ENCODE data around the gene ZCCHC14. TPM values are rescaled to one million over a fixed set of nuclear protein-coding genes. Genes with fewer than 3 reads are reported as not detected.
"Not testable (repeated sequence)": the region's sequence is repeated elsewhere in the genome, so short reads cannot be mapped to it uniquely, and the experiment has no call there.

Gene ZCCHC14
- total and polyA plus RNA-seq, 2 of the 13 experiments (the other 11 are each of a cell fraction or from before 2014, with no cell fraction given) = 12.4 to 12.5 TPM

DNA sequence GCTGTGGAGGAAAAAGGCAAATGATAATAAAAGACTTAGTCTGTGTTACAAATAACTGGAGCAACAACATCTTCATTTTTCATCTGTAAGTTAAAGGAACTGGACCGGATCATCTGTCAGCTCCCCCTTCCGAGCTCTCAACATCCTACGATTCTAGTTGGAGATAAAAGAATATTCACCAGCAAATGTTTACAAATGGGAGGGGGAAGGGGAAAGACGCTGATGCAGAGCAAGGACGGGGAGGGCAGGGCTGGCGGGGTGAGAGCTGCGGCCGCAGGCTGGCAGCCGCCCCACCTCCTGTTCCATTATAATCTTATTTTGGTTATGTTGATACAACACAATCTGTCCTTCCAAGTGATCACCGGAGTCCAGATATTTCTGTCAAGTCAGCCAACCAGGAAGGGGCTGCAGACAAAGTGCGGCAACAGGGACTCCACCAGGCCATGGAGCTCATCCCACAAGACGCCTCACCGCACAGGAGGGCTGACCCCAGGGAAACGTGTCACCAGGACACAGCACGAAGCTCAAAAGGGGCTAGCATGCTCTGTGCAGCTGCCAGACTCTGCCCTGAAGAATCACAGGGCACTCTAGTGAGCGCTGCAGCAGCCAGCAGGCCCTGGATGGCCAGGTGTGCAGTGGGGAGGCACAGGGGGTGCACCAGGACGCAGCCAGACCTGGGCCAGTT, 128.9 kb downstream of the ZCCHC14 start (continued):
- TF ChIP-seq RFXANK (CRISPR knock-in tag; IDR thresholded peaks at IDR 0.05) (no peak), ZNF383 (CRISPR knock-in tag; IDR thresholded peaks at IDR 0.05; ENCODE audit: borderline replicate concordance) (no peak), ZNF225 (CRISPR knock-in tag; IDR thresholded peaks at IDR 0.05) (0 out of 2 replicates have a peak, but pooled peaks have one; percentile 32), ZNF251 (CRISPR knock-in tag; IDR thresholded peaks at IDR 0.05) (no peak), PLRG1 (conservative IDR thresholded peaks at IDR 0.05) (no peak), MTF1 (CRISPR knock-in tag; IDR thresholded peaks at IDR 0.05) (no peak), ZNF30 (CRISPR knock-in tag; IDR thresholded peaks at IDR 0.05) (no peak), EED (CRISPR knock-in tag; IDR thresholded peaks at IDR 0.05) (no peak)
- TF ChIP-seq, protein P1, sequence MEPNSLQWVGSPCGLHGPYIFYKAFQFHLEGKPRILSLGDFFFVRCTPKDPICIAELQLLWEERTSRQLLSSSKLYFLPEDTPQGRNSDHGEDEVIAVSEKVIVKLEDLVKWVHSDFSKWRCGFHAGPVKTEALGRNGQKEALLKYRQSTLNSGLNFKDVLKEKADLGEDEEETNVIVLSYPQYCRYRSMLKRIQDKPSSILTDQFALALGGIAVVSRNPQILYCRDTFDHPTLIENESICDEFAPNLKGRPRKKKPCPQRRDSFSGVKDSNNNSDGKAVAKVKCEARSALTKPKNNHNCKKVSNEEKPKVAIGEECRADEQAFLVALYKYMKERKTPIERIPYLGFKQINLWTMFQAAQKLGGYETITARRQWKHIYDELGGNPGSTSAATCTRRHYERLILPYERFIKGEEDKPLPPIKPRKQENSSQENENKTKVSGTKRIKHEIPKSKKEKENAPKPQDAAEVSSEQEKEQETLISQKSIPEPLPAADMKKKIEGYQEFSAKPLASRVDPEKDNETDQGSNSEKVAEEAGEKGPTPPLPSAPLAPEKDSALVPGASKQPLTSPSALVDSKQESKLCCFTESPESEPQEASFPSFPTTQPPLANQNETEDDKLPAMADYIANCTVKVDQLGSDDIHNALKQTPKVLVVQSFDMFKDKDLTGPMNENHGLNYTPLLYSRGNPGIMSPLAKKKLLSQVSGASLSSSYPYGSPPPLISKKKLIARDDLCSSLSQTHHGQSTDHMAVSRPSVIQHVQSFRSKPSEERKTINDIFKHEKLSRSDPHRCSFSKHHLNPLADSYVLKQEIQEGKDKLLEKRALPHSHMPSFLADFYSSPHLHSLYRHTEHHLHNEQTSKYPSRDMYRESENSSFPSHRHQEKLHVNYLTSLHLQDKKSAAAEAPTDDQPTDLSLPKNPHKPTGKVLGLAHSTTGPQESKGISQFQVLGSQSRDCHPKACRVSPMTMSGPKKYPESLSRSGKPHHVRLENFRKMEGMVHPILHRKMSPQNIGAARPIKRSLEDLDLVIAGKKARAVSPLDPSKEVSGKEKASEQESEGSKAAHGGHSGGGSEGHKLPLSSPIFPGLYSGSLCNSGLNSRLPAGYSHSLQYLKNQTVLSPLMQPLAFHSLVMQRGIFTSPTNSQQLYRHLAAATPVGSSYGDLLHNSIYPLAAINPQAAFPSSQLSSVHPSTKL (CRISPR knock-in tag; IDR thresholded peaks at IDR 0.05) = no peak

DNA sequence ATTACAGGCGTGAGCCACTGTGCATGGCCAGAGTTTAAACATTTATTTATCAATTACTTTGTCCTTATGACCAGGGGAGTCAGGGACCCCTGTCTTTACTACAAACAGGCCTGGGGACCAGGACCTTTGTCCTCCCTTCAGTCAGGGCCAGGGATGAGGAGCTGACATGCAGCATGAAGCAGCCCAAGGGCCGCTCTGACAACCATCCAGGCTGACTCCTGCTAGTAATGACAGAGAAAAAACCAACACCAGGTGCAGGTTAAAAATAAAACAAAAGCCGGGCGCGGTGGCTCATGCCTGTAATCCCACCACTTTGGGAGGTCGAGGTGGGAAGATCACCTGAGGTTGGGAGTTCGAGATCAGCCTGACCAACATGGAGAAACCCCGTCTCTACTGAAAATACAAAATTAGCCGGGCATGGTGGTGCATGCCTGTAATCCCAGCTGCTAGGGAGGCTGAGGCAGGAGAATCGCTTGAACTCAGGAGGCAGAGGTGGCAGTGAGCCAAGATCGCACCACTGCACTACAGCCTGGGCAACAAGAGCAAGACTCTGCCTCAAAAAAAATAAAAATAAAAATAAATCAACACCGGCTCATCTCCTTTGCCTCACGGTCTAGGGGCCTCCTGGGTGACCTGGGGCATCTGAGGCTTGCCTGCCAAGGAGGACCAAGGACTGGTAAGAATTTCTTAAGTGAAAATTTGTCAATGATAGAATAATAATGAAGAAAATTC, 129.8 kb downstream of the ZCCHC14 start:
- H3K4me3 ChIP-seq (replicated peaks in 1 of 3; ENCODE audit: insufficient read depth in 1 of 3, low read depth in 2 of 3, low read length in 3 of 3); CTCF ChIA-PET (ENCODE audit: low intra/inter-chr PET ratio, low total read pairs); H3K27me3 ChIP-seq (ENCODE audit: control insufficient read depth in 1 of 2, insufficient read depth in 2 of 2, low read length in 2 of 2); ATAC-seq; intact Hi-C loops (cut with micrococcal nuclease; ENCODE audit: unreplicated experiment); H3K9me3 ChIP-seq (ENCODE audit: low read length); DNase-seq (ENCODE audit: low spot score); H2AFZ ChIP-seq (ENCODE audit: low read length); FAIRE-seq; BruUV-seq (replicated peaks); H3K9ac ChIP-seq (ENCODE audit: insufficient read depth, low read depth, low read length); H3K27ac ChIP-seq (ENCODE audit: extremely low read length, insufficient read depth, low read length); in situ Hi-C loops (cut with HindIII; ENCODE audit: extremely low pct_ligation_motif_present, low pct_unique_long_range_greater_than_20kb); H3K4me2 ChIP-seq (ENCODE audit: low read depth, low read length): not testable (repeated sequence)
- Histone ChIP-seq H3K4me1 (ENCODE audit: insufficient read depth, low read length) (peaks cover 61% of the 10 kb centered on the region), H3K79me2 (ENCODE audit: insufficient read depth, low read length) (peaks cover 98% of the 10 kb centered on the region), H4K20me1 (ENCODE audit: insufficient read depth, low read length) (peaks cover 98% of the 10 kb centered on the region), H3K36me3 (replicated peaks in 1 of 2; ENCODE audit: control insufficient read depth in 1 of 2, insufficient read depth in 2 of 2, low read length in 2 of 2) (peaks cover 60 to 93% of the 10 kb centered on the region in 2 experiments)
- WGBS (ENCODE audit: low lambda C conversion rate) = 96% methylated on average over 13 of the region's 13 CpGs
- POLR2A ChIA-PET = interaction anchor here (18.0 kb wide), 1 partner anchor 15 kb away, joined by 265 read pairs; the partner anchor contains the start of gene FBXO31

All from HepG2 (cell line).